GM12873 (cell line): ENCODE measurements around the gene ODAD3.

Source experiments
- TF ChIP-seq, protein P1 (sequence below): IDR thresholded peaks from 2 replicates; pipeline ENCODE4 v1.5.1; 2012; ENCODE audit warnings: low read depth, mild to moderate bottlenecking, moderate library complexity, low read length, control low read depth; ENCODE audit not compliant: insufficient read depth; ENCODE audit errors: missing control alignments

The ODAD3 gene

DNA sequence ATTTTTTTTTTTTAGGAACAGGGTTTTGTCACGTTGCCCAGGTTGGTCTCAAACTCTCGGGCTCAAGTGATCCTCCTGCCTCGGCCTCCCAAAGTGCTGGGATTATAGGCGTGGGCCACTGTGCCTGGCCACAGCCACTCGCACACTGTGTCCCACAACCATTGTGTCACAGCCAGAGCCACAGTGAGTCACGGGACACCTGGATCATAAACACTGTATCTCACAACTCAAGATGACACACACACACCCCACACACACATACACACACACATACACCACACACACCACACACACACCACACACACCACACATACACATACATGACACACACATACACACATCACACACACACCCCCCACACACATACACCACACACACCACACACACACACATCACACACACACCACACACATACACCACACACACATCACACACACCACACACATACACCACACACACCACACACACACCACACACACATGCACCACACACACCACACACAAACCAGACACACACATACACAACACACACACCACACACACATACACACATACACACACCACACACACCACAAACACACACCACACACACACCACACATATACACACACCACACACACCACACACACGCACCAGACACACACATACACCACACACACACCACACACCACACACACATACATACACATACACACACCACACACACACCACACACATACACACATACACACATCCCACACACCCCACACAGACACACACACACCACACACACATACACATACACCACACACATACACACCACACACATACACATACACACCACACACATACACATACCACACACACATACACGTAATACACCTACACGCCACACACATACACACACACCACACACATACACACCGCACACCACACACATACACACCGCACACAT, 29.7 kb upstream of the ODAD3 start:
- TF ChIP-seq, protein P1, sequence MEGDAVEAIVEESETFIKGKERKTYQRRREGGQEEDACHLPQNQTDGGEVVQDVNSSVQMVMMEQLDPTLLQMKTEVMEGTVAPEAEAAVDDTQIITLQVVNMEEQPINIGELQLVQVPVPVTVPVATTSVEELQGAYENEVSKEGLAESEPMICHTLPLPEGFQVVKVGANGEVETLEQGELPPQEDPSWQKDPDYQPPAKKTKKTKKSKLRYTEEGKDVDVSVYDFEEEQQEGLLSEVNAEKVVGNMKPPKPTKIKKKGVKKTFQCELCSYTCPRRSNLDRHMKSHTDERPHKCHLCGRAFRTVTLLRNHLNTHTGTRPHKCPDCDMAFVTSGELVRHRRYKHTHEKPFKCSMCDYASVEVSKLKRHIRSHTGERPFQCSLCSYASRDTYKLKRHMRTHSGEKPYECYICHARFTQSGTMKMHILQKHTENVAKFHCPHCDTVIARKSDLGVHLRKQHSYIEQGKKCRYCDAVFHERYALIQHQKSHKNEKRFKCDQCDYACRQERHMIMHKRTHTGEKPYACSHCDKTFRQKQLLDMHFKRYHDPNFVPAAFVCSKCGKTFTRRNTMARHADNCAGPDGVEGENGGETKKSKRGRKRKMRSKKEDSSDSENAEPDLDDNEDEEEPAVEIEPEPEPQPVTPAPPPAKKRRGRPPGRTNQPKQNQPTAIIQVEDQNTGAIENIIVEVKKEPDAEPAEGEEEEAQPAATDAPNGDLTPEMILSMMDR = no peak

DNA sequence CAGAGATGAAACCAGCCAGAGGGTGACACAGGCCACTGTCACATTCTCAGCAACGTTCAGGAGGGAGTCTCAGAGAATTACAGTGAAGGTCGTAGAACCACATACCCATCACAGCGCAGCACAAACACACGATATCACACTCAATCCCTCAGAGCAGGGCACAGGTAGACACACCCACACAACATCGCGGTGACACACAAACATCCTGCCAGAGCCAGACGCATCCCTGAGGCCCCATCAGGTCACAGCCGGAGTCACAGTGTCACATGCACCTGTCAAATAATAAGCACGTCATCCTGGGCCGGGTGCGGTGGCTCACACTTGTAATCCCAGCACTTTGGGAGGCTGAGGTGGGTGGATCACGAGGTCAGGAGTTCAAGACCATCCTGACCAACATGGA, 28.5 kb upstream of the ODAD3 start:
- TF ChIP-seq, protein P1 = no peak

DNA sequence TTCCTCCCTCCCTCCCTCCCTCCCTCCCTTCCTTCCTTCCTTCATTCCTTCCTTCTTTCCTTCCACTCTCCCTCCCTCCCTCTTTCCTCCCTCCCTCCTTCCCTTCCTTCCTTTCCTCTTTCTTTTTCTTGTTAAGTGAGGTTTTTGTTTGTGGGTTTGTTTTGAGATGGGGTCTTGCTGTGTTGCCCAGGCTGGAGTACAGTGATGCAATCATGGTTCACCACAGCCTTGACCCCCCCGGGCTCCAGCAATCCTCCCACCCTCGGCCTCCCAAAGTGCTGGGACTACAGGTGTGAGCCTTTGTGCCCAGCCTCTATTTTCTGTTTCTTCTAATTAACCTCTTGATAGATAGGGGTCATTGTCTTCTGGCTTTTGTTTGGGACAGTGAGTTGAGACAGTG, 26.5 kb upstream of the ODAD3 start:
- TF ChIP-seq, protein P1 = no peak

DNA sequence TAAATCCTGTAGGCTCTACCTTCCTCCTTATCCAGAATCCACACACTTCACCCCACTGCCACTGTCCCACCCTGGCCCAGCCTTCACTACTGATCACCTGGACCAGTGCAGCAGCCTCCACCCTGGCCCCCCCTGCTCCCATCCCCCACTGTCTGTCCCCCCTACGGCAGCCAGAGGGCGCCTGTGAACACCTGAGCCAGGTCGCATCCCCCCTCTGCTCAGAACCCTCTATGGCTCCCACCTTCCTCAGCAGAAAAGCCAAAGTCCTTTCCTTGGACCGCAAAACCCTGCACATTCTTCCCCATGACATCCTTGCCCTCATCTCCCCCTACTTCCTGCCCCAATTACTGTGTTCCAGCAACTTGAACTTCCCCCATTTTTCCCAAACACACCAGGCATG, 25.3 kb upstream of the ODAD3 start:
- TF ChIP-seq, protein P1 = peak; percentile 55

DNA sequence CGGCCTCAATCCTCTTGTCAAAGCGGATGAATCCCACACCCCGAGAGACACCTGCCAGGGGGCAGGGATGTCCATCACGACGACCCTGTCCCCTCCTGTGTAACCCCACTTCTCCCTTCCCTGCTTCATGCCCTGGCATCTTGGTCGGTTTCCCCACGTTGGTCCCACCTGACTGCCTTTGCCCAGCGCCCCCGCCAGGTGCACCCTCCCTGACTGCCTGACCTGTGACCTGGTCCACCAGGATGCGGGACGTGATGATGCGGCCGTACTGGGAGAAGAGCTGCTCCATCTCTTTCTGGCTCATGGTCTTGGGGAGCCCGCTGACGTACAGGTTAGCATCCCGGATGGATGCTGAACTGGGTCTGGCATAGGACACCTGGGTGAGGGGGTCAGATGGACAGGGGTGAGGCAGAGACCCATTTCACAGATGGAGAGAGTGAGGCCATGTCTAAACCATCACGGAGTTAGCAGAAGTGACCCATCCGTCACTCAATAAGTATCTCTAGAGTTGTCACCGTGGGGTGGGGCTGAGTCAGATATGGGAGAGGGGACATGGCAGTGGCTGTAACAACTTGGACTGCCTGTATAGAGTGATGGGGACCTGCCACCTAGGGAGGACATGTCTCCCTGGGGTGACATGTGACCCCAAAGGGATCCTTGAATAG, 23.4 kb upstream of the ODAD3 start:
- TF ChIP-seq, protein P1 = no peak

DNA sequence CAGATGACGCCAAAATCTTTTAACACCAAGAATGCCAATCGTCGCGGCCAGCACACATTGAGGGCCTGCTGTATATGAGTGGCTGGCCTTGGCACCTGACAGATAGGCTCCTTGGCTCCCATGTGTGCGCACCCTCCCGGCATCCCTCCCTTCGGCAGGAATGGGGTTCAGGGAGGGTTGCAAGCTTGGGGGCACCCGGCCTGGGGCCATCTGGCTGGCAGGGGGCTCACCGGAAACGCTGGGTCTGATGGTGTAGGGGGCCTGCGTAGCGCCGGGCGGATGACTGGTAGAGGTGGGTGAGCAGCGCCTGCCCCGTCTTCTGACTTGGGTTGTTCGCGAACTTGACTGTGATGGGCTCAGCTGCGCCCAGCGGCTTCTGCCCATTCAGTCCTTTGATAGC, 22.9 kb upstream of the ODAD3 start:
- TF ChIP-seq, protein P1 = no peak

DNA sequence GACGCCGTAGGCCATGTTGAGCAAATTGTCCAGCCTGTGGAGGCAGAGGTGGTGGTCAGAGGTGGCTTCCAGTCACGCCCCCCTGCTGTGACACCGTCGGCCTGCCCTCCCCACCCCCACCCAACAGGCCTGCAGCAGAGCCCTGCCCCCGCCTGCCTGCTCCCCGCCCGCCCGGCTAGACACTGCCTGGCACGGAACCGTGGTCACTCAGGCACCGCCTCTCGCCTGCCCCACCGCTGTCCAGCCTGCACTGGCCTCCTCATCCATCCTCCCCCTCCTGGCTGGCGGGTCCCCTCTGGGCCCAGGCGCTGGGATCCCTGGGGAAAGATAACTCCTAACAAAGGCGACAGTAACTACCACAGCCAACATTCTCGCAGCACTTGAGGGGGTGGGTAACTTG, 22.2 kb upstream of the ODAD3 start:
- TF ChIP-seq, protein P1 = no peak
